AG10803 (cell line): ENCODE data around the gene POU2AF3.
A peak's percentile ranks its signal among the peaks of the same experiment; 100 is the strongest.
"Not testable (repeated sequence)": the region's sequence is repeated elsewhere in the genome, so short reads cannot be mapped to it uniquely, and the experiment has no call there.

Experiments used
- DNase-seq: peaks from one replicate; pipeline ENCODE4 v3.0.0; 2010; ENCODE audit warnings: low read depth
- H3K4me3 ChIP-seq: 2 replicates; pipeline ENCODE4 v1.5.1; 2011; ENCODE audit warnings: mild to moderate bottlenecking, low read length, control low read depth
- CTCF ChIP-seq: conservative IDR thresholded peaks from 2 replicates; pipeline ENCODE4 v1.5.1; 2011; ENCODE audit warnings: mild to moderate bottlenecking, low read length, control low read depth, inconsistent platforms

The POU2AF3 gene

GRCh38 chr11:111264646-111265045 is 33.7 kb upstream of the POU2AF3 start:
- H3K4me3 ChIP-seq = no peak overlapping the region
- no peak for DNase-seq

GRCh38 chr11:111265421-111265820 is 32.9 kb upstream of the POU2AF3 start:
- no peak for TF ChIP-seq CTCF
- no peak for DNase-seq

More at GRCh38 chr11:111264646-111265045, 33.7 kb upstream of the POU2AF3 start:
- no peak for TF ChIP-seq CTCF

GRCh38 chr11:111268303-111268702 is 30.0 kb upstream of the POU2AF3 start:
- not testable (repeated sequence) for DNase-seq, H3K4me3 ChIP-seq

More at GRCh38 chr11:111265421-111265820, 32.9 kb upstream of the POU2AF3 start:
- no peak overlapping the region for H3K4me3 ChIP-seq

GRCh38 chr11:111269146-111269868 is 29.0 kb upstream of the POU2AF3 start:
- peak; percentile 6 for DNase-seq
- no peak for TF ChIP-seq CTCF
- no peak overlapping the region for H3K4me3 ChIP-seq

GRCh38 chr11:111272420-111272819 is 25.9 kb upstream of the POU2AF3 start:
- no peak for DNase-seq
- H3K4me3 ChIP-seq = no peak overlapping the region
- TF ChIP-seq CTCF = no peak

- DNase-seq = no peak
- no peak overlapping the region for H3K4me3 ChIP-seq
- TF ChIP-seq CTCF = no peak
These were observed 15.7 kb upstream of the POU2AF3 start for GRCh38 chr11:111282562-111283075.

GRCh38 chr11:111283945-111284481 is 14.3 kb upstream of the POU2AF3 start:
- DNase-seq = no peak
- TF ChIP-seq CTCF = no peak
- H3K4me3 ChIP-seq = no peak overlapping the region
